Measurements from ENCODE around the gene CYREN.
"Not testable (repeated sequence)": the region's sequence is repeated elsewhere in the genome, so short reads cannot be mapped to it uniquely, and the experiment has no call there.

Gene CYREN

DNA sequence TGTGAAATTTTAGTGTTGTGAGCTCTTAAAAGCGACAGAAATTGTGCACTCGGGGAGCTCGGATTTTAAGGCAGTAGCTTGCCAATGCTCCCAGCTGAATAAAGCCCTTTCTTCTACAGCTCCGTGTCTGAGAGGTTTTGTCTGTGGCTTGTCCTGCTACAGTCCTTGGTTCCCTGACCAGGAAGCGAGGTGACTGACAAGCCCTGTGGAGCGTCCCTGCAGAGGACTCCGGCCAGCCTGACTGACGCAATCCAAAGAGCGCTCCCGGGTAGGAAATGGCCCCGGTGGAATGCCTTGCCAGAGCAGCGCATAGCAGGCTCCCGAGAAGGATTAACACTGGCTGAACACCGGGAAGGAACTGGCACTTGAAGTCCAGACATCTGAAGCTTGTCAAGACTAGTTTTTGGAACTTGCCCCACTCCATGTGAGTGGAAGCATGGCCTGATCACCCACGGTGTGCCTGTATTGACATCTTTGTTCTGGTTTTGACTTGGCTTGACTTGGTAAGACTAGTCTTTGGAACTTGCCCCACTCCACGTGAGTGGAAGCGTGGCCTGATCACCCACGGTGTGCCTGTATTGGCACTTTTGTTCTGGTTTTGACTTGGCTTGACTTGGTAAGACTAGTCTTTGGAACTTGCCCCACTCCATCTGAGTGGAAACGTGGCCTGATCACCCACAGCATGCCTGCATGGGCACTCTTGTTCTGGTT is 1.2 kb upstream of the CYREN start:
- peaks cover 33% of the 10 kb centered on the region for H3K4me1 ChIP-seq (ENCODE audit: control insufficient read depth, insufficient read depth, low read length)
- H3K9ac ChIP-seq (ENCODE audit: low read length), result peak overlapping the region; percentile 97
- not testable (repeated sequence) for DNase-seq (ENCODE audit: low read depth); H3K9me3 ChIP-seq (ENCODE audit: control insufficient read depth, low read length); H3K27me3 ChIP-seq (replicated peaks; ENCODE audit: control insufficient read depth, insufficient read depth, low read length)
- H3K36me3 ChIP-seq (ENCODE audit: control insufficient read depth, insufficient read depth, low read length, severe bottlenecking), result peaks cover 20% of the 10 kb centered on the region
- peak overlapping the region; percentile 92 for H3K4me3 ChIP-seq (ENCODE audit: low read length)

DNA sequence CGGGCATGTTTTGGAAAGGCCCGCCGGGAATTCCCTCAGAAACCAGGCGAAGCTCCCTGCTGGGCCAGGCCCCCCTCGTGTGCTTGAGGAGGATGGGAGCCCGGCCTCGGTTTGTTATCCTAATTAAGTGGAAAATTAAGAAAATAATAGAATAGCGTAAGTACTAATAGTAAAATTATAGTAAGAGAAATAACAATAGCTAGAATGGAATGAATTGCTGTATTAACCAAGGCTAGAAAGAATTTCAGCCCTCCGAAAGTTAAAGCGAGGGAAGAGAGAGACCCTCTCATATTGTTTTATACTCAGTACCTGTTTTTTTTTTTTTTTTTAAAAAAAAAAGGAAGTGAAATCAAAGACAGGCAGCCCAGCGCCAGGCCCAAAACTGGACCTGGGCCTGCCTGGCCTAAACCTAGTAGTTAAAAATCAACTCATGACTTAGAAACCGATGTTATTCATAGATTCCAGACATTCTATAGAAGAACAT is 533 bp upstream of the CYREN start:
- H3K4me3 ChIP-seq (ENCODE audit: low read length), result peak overlapping the region; percentile 92
- not testable (repeated sequence) for H3K27me3 ChIP-seq (replicated peaks; ENCODE audit: control insufficient read depth, insufficient read depth, low read length); DNase-seq (ENCODE audit: low read depth); H3K9me3 ChIP-seq (ENCODE audit: control insufficient read depth, low read length)
- peaks cover 27% of the 10 kb centered on the region for H3K36me3 ChIP-seq (ENCODE audit: control insufficient read depth, insufficient read depth, low read length, severe bottlenecking)
- H3K4me1 ChIP-seq (ENCODE audit: control insufficient read depth, insufficient read depth, low read length), result peaks cover 38% of the 10 kb centered on the region
- H3K9ac ChIP-seq (ENCODE audit: low read length), result peak overlapping the region; percentile 97

DNA sequence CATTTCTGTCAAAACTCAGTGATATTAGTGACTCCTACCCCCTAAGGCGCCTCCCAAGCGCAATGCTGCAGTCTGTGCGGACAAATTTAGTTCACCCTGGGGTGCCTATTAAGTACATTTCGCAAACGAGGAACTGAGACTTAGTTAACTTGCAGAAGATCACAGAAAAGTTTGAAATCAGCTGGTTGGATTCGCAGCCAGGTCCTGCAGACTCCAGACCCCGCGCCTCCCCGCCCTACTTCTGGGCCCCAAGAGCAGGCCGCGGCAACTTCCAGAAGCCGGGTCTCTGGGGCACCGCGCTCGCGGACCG is 588 bp downstream of the CYREN start:
- H3K36me3 ChIP-seq (ENCODE audit: control insufficient read depth, insufficient read depth, low read length, severe bottlenecking), result peaks cover 36% of the 10 kb centered on the region
- H3K9ac ChIP-seq (ENCODE audit: low read length), result peak overlapping the region; percentile 97
- peak overlapping the region; percentile 92 for H3K4me3 ChIP-seq (ENCODE audit: low read length)
- no peaks in the 10 kb centered on the region for H3K9me3 ChIP-seq (ENCODE audit: control insufficient read depth, low read length)
- H3K4me1 ChIP-seq (ENCODE audit: control insufficient read depth, insufficient read depth, low read length), result peaks cover 49% of the 10 kb centered on the region
- no peak for DNase-seq (ENCODE audit: low read depth)
- H3K27me3 ChIP-seq (replicated peaks; ENCODE audit: control insufficient read depth, insufficient read depth, low read length), result no peaks in the 10 kb centered on the region

DNA sequence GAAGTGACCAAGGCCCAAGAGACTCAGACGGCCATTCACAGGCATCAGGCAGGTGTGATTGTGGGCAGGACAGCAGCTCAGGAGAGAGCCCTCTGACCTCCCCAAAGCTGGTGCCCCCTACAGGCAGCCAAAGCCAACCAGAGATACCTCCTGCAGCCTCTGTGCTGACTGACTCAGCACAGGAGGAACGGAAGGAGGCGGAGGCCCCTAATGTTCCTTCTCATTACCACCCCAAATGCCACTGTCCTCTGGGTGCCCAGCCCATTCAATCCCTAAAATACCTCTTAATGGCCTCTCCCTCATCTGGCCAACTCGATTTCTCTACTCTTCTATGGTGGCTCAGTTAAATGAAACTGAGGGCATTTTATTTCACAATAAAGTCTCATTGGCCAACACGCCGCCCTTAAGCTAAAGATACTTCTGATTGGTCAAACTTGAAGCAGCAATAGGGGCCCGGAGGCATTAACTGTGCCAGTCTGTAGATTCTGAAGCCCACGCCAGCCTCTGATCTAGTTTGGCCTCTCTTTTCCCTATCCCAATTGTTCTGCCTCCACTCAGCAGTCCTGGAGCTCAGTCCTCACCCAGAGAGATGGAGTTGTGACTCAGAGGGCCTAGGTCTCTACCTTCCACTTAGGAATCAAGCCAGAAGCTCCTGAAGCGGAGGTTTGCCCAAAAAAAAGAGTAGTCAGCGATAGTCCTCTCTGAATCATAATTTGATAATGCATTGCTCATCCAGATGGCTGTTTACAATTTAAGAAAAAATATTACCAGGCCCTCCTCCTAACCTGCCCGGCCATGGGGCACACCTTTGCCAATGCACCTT is 1.2 kb downstream of the CYREN start:
- Histone ChIP-seq H3K36me3 (ENCODE audit: control insufficient read depth, insufficient read depth, low read length, severe bottlenecking) (peaks cover 38% of the 10 kb centered on the region), H3K4me1 (ENCODE audit: control insufficient read depth, insufficient read depth, low read length) (peaks cover 55% of the 10 kb centered on the region), H3K27me3 (replicated peaks; ENCODE audit: control insufficient read depth, insufficient read depth, low read length) (no peaks in the 10 kb centered on the region), H3K4me3 (ENCODE audit: low read length) (peak overlapping the region; percentile 92), H3K9me3 (ENCODE audit: control insufficient read depth, low read length) (no peaks in the 10 kb centered on the region), H3K9ac (ENCODE audit: low read length) (peak overlapping the region; percentile 97)
- DNase-seq (ENCODE audit: low read depth), result peak; percentile 29

DNA sequence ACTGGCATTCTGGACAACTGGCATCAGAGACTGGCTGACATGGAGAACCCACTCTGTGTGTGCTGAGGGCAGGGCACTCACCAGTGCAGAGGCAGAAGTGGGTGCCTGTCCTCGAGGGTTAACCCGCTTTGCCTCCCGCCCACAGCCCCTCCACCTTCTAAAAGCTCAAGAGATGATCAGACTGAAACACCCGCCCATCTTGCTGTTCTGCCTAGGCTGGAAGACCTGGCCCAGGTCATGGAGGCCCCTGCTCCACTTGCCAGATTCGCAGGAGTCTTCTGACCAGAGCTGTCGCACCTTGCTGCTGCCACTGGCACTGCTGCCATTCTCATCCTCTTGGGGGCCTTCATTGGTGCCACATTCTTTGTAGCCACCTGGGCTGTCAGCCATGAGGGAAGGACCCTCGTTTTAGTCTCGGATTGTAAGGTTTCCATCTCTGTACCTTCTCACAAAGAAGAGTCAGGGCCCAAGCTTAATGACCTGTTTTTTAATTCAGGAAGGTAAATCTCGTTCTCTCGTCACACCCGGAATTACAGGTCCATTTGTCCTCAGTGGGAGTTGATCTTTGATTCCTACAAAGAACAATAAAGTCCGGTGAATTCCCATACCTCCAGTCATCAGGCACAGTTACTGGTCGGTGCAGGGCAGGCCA is 1.9 kb downstream of the CYREN start:
- peaks cover 62% of the 10 kb centered on the region for H3K4me1 ChIP-seq (ENCODE audit: control insufficient read depth, insufficient read depth, low read length)
- peaks cover 40% of the 10 kb centered on the region for H3K36me3 ChIP-seq (ENCODE audit: control insufficient read depth, insufficient read depth, low read length, severe bottlenecking)
- H3K4me3 ChIP-seq (ENCODE audit: low read length), result peak overlapping the region; percentile 92
- peak overlapping the region; percentile 97 for H3K9ac ChIP-seq (ENCODE audit: low read length)
- H3K27me3 ChIP-seq (replicated peaks; ENCODE audit: control insufficient read depth, insufficient read depth, low read length), result no peaks in the 10 kb centered on the region
- H3K9me3 ChIP-seq (ENCODE audit: control insufficient read depth, low read length), result no peaks in the 10 kb centered on the region
- DNase-seq (ENCODE audit: low read depth), result no peak

DNA sequence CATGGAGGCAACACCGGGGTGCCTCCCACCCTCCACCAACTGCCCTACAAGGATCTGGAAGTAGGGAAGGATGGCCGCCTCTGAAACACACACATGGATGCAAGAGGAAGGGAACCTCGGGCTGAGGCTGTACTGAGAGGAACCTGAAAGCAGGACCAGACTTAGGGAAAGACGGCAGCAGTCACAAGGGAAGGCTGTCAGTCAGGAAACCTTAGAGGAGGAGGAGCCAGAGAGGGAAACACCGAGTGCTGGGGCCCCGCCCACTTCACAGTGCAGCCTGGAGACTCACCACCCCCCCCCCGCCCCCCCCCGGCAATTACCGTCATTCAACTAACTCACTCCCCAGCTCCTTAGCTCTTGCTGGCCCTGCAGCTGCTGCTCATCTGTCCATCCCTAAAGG is 2.5 kb downstream of the CYREN start:
- Histone ChIP-seq H3K27me3 (replicated peaks; ENCODE audit: control insufficient read depth, insufficient read depth, low read length) (no peaks in the 10 kb centered on the region), H3K9ac (ENCODE audit: low read length) (peak overlapping the region; percentile 11), H3K4me3 (ENCODE audit: low read length) (no peak overlapping the region), H3K9me3 (ENCODE audit: control insufficient read depth, low read length) (no peaks in the 10 kb centered on the region), H3K36me3 (ENCODE audit: control insufficient read depth, insufficient read depth, low read length, severe bottlenecking) (peaks cover 40% of the 10 kb centered on the region), H3K4me1 (ENCODE audit: control insufficient read depth, insufficient read depth, low read length) (peaks cover 64% of the 10 kb centered on the region)
- DNase-seq (ENCODE audit: low read depth), result no peak

DNA sequence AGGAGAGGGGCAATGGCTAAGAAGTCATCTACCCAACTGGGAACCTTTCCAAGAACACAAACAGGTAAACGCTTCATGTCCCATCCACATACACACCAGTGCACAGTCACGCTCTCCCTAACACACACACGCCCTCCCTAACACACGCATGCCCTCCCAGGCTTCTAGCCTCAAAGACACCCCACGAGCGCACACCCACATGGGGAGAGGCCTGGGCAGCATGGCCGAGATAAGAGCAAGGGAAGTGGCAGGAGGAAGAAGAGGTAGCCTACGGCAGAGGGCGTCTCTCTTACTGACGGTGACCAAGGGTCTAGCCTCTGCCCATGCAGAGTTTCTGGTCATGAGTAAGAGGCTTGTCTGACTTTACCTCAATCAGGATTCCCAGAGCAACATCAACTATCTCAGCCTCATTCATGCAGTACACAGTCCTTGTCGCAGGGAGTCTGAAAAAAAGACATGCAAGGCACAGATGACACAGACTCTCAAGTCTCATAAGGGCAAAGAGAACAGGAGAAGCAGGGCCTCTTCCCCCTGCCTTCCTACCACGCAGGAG is 3.1 kb downstream of the CYREN start:
- peaks cover 64% of the 10 kb centered on the region for H3K4me1 ChIP-seq (ENCODE audit: control insufficient read depth, insufficient read depth, low read length)
- DNase-seq (ENCODE audit: low read depth), result no peak
- H3K36me3 ChIP-seq (ENCODE audit: control insufficient read depth, insufficient read depth, low read length, severe bottlenecking), result peaks cover 42% of the 10 kb centered on the region
- no peak overlapping the region for H3K4me3 ChIP-seq (ENCODE audit: low read length)
- H3K9ac ChIP-seq (ENCODE audit: low read length), result peak overlapping the region; percentile 11
- no peaks in the 10 kb centered on the region for H3K9me3 ChIP-seq (ENCODE audit: control insufficient read depth, low read length)
- no peaks in the 10 kb centered on the region for H3K27me3 ChIP-seq (replicated peaks; ENCODE audit: control insufficient read depth, insufficient read depth, low read length)

DNA sequence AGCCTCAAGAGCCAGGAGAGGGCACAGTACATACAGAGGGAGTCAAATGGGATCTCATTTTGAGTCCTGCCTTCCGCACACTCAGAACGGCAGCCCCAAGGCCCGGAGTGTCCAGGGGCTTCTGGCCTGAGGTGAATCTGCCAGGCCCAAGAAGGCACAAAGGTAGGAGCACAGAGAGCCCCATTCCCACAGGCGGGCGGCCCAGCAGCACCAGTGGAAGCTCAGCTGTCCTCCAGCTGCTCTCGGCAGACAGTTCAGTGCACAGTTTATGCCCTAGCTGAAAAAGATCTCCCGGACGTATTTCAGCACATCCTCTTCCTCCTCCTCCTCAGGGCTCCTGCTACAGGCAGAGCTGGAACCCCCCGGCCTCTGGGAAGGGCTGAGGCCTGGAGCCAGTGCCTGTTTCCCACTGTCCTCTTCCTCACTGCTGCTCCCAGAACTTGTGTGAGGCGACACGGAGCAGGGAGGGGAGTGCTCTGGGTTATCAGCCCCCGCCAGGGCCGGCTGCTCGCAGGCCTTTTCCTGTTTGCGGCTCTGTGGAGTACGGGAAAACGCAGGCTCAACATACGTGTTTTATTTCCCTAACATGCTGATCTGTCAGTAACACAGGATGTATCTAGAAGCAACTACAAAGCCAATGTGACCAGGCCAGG is 4.0 kb downstream of the CYREN start:
- peak overlapping the region; percentile 23 for H3K9ac ChIP-seq (ENCODE audit: low read length)
- H3K27me3 ChIP-seq (replicated peaks; ENCODE audit: control insufficient read depth, insufficient read depth, low read length), result no peaks in the 10 kb centered on the region
- no peak for DNase-seq (ENCODE audit: low read depth)
- peaks cover 51% of the 10 kb centered on the region for H3K36me3 ChIP-seq (ENCODE audit: control insufficient read depth, insufficient read depth, low read length, severe bottlenecking)
- H3K4me1 ChIP-seq (ENCODE audit: control insufficient read depth, insufficient read depth, low read length), result peaks cover 66% of the 10 kb centered on the region
- no peak overlapping the region for H3K4me3 ChIP-seq (ENCODE audit: low read length)
- no peaks in the 10 kb centered on the region for H3K9me3 ChIP-seq (ENCODE audit: control insufficient read depth, low read length)

DNA sequence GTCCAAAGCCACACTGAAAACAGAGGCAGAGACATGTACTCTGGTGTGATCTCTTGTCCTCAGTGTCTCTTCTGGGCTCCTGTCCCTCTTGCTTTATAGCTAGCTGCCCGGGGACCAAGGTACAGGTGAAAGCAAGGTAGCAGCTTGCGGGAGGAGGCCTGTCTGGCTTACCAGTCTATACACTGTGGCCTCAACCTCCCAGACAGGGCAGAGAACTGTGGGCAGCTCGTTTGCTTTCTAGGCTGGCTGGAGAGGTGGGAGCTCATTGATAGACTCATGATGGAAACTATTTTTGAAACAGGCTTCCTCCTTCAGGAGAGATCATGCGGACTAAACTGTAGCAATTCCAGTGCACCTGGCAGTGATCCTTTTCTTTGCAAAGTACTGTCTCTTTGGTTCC is 4.6 kb downstream of the CYREN start:
- peak overlapping the region; percentile 58 for H3K9ac ChIP-seq (ENCODE audit: low read length)
- H3K4me1 ChIP-seq (ENCODE audit: control insufficient read depth, insufficient read depth, low read length), result peaks cover 68% of the 10 kb centered on the region
- H3K27me3 ChIP-seq (replicated peaks; ENCODE audit: control insufficient read depth, insufficient read depth, low read length), result no peaks in the 10 kb centered on the region
- no peak for DNase-seq (ENCODE audit: low read depth)
- no peaks in the 10 kb centered on the region for H3K9me3 ChIP-seq (ENCODE audit: control insufficient read depth, low read length)
- H3K4me3 ChIP-seq (ENCODE audit: low read length), result no peak overlapping the region
- peaks cover 56% of the 10 kb centered on the region for H3K36me3 ChIP-seq (ENCODE audit: control insufficient read depth, insufficient read depth, low read length, severe bottlenecking)

DNA sequence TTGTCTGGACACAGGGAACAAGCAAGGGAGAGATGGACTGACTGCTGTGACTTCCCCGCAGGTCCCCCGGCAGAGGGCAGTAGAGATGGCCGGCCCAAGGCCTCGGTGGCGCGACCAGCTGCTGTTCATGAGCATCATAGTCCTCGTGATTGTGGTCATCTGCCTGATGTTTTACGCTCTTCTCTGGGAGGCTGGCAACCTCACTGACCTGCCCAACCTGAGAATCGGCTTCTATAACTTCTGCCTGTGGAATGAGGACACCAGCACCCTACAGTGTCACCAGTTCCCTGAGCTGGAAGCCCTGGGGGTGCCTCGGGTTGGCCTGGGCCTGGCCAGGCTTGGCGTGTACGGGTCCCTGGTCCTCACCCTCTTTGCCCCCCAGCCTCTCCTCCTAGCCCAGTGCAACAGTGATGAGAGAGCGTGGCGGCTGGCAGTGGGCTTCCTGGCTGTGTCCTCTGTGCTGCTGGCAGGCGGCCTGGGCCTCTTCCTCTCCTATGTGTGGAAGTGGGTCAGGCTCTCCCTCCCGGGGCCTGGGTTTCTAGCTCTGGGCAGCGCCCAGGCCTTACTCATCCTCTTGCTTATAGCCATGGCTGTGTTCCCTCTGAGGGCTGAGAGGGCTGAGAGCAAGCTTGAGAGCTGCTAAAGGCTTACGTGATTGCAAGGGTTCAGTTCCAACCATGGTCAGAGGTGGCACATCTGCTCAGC is 6.0 kb downstream of the CYREN start:
- Histone ChIP-seq H3K4me3 (ENCODE audit: low read length) (no peak overlapping the region), H3K27me3 (replicated peaks; ENCODE audit: control insufficient read depth, insufficient read depth, low read length) (no peaks in the 10 kb centered on the region), H3K4me1 (ENCODE audit: control insufficient read depth, insufficient read depth, low read length) (peaks cover 80% of the 10 kb centered on the region), H3K36me3 (ENCODE audit: control insufficient read depth, insufficient read depth, low read length, severe bottlenecking) (peaks cover 56% of the 10 kb centered on the region), H3K9me3 (ENCODE audit: control insufficient read depth, low read length) (no peaks in the 10 kb centered on the region), H3K9ac (ENCODE audit: low read length) (peak overlapping the region; percentile 58)
- no peak for DNase-seq (ENCODE audit: low read depth)
